ENCODE data around the gene PXT1. TPM values are rescaled to one million over a fixed set of nuclear protein-coding genes. Genes with fewer than 3 reads are reported as not detected.

Gene PXT1
- total and polyA plus RNA-seq, 4 donors, result 0.05 TPM; not detected in 3

DNA sequence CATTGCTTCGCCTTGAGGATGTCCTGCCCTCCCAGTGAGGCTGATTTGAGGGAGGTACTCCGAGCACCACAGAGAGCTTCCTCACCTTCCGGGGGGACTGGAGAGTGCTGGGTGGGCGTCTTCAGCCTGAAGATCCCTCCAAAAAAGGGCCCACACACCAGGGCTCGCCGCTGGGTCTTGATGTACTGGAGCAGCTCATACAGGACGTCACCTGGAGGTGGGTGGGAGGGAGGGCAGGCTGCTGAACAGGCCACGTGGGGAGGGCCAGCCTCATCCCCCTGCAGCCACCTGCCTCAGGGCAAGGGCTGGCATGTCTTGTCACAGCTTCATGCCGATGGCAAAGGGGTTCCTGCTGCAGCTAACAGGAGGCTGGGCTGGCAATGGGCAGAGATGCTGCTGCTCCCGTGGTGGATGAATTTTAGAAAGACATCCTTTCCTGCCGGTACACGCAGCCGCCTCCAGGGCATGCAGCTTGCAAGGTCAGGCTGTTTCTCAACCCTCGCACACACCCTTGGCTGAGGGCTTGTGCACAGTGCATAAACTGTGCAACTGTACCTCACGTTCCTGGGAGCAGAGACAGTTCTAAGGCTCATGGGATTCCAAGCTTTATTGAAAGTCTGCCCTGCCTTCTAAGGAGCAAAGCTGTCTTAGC lies 69.2 kb downstream of the PXT1 start:
- Histone ChIP-seq H3K36me3 (ENCODE audit: control insufficient read depth in 1 of 2, insufficient read depth in 2 of 2, low read length in 1 of 2) (no peaks in the 10 kb centered on the region), H3K4me3 (ENCODE audit: low read length in 2 of 2) (no peak overlapping the region), H3K4me1 (ENCODE audit: control insufficient read depth in 1 of 2, insufficient read depth in 2 of 2, low read length in 2 of 2) (peaks cover 0 to 3% of the 10 kb centered on the region in 2 donors), H3K9me3 (ENCODE audit: control insufficient read depth, low read length) (no peaks in the 10 kb centered on the region), H3K27me3 (ENCODE audit: control insufficient read depth in 1 of 2, insufficient read depth in 2 of 2, low read length in 1 of 2) (no peaks in the 10 kb centered on the region), H3K27ac (ENCODE audit: low read depth in 1 of 2, low read length in 2 of 2) (no peak overlapping the region)
- intact Hi-C loops (cut with DNase I), result no loop called here
- peak in 1 of 2 donors; percentile 67 for DNase-seq
- ATAC-seq (ENCODE audit: low FRiP score), result no peak
- WGBS, 2 donors, result 70 to 81% methylated on average over 15 of the region's 15 CpGs

DNA sequence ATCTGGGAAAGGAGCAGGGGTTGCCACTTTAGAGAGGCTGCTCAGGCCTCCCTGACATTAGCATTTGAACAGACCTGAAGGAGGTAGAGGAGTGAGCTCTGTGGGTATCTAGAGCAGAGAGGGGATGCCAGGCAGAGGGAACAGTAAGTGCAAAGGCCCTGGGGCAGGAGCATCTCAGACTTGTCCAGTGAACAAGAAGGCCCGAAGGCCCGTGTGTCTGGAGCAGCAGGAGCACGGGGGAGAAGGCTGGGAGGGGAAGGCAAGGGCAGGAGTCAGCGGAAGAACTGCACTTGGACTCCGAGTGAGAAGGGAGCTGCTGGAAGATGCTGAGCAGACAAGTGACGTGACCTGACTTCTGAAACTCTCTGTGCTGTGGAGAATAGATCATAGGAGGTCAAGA lies 70.6 kb downstream of the PXT1 start:
- 96 to 98% methylated on average over 6 of the region's 6 CpGs for WGBS, 2 donors
- Histone ChIP-seq H3K27ac (ENCODE audit: low read depth in 1 of 2, low read length in 2 of 2) (no peak overlapping the region), H3K4me3 (ENCODE audit: low read length in 2 of 2) (no peak overlapping the region), H3K4me1 (ENCODE audit: control insufficient read depth in 1 of 2, insufficient read depth in 2 of 2, low read length in 2 of 2) (peaks cover 0 to 3% of the 10 kb centered on the region in 2 donors), H3K9me3 (ENCODE audit: control insufficient read depth, low read length) (no peaks in the 10 kb centered on the region), H3K27me3 (ENCODE audit: control insufficient read depth in 1 of 2, insufficient read depth in 2 of 2, low read length in 1 of 2) (no peaks in the 10 kb centered on the region), H3K36me3 (ENCODE audit: control insufficient read depth in 1 of 2, insufficient read depth in 2 of 2, low read length in 1 of 2) (peaks cover 2 to 4% of the 10 kb centered on the region in 2 donors)
- DNase-seq (peak in 1 of 2 donors; percentile 48), ATAC-seq (ENCODE audit: low FRiP score) (no peak)
- intact Hi-C loops (cut with DNase I), result no loop called here

DNA sequence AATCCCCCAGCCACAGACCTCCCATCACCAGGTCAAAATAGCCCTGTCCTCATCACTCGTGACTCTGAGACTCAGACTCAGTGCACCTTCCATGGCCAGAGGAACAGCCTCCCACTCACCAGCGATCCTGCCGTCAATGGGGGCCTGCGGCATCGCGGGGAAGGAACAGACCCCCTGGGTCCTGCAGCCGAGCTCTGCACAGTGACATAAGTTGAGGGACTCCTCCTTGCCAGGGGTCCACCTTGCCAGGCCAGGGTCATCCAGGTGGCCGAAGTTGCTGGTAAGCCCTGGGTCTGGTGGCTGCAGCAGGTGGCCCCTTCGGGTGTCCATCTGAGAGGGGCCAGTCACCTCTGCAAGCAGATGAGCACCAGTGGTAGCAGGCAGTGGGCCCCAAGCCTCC lies 71.4 kb downstream of the PXT1 start:
- peak in 1 of 2 donors; percentile 62 for DNase-seq
- no peak overlapping the region for H3K27ac ChIP-seq (ENCODE audit: low read depth in 1 of 2, low read length in 2 of 2)
- no peak overlapping the region for H3K4me3 ChIP-seq (ENCODE audit: low read length in 2 of 2)
- WGBS, 2 donors, result 94% methylated on average over 9 of the region's 9 CpGs
- intact Hi-C loops (cut with DNase I), result no loop called here
- no peaks in the 10 kb centered on the region for H3K4me1 ChIP-seq (ENCODE audit: control insufficient read depth in 1 of 2, insufficient read depth in 2 of 2, low read length in 2 of 2)
- ATAC-seq (ENCODE audit: low FRiP score), result no peak
- H3K36me3 ChIP-seq (ENCODE audit: control insufficient read depth in 1 of 2, insufficient read depth in 2 of 2, low read length in 1 of 2), result peaks cover 2 to 4% of the 10 kb centered on the region in 2 donors
- no peaks in the 10 kb centered on the region for H3K27me3 ChIP-seq (ENCODE audit: control insufficient read depth in 1 of 2, insufficient read depth in 2 of 2, low read length in 1 of 2)
- no peaks in the 10 kb centered on the region for H3K9me3 ChIP-seq (ENCODE audit: control insufficient read depth, low read length)

DNA sequence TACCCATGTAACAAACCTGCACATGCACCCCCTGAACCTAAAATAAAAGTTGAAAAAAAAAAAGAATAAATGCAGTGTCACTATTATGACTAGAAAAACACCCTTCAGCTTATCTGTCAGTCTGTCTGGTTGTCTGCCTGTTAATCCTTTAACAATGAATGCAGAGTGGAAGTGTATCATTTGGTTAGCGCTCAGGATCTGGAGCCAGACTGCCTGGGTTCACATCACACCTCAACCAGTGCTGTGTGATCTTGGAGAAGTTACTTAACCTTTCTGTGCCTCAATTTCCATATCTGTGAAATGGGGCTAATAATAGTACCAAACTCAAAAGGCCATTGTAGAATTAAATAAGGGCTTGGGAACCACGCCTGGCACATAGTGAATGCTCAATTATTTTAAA lies 72.0 kb downstream of the PXT1 start:
- ATAC-seq (ENCODE audit: low FRiP score), result no peak
- no peak for DNase-seq
- Histone ChIP-seq H3K36me3 (ENCODE audit: control insufficient read depth in 1 of 2, insufficient read depth in 2 of 2, low read length in 1 of 2) (peaks cover 2 to 4% of the 10 kb centered on the region in 2 donors), H3K9me3 (ENCODE audit: control insufficient read depth, low read length) (no peaks in the 10 kb centered on the region), H3K4me1 (ENCODE audit: control insufficient read depth in 1 of 2, insufficient read depth in 2 of 2, low read length in 2 of 2) (no peaks in the 10 kb centered on the region), H3K4me3 (ENCODE audit: low read length in 2 of 2) (no peak overlapping the region), H3K27ac (ENCODE audit: low read depth in 1 of 2, low read length in 2 of 2) (no peak overlapping the region), H3K27me3 (ENCODE audit: control insufficient read depth in 1 of 2, insufficient read depth in 2 of 2, low read length in 1 of 2) (no peaks in the 10 kb centered on the region)
- 96 to 98% methylated on average over 2 of the region's 2 CpGs for WGBS, 2 donors
- intact Hi-C loops (cut with DNase I), result no loop called here

DNA sequence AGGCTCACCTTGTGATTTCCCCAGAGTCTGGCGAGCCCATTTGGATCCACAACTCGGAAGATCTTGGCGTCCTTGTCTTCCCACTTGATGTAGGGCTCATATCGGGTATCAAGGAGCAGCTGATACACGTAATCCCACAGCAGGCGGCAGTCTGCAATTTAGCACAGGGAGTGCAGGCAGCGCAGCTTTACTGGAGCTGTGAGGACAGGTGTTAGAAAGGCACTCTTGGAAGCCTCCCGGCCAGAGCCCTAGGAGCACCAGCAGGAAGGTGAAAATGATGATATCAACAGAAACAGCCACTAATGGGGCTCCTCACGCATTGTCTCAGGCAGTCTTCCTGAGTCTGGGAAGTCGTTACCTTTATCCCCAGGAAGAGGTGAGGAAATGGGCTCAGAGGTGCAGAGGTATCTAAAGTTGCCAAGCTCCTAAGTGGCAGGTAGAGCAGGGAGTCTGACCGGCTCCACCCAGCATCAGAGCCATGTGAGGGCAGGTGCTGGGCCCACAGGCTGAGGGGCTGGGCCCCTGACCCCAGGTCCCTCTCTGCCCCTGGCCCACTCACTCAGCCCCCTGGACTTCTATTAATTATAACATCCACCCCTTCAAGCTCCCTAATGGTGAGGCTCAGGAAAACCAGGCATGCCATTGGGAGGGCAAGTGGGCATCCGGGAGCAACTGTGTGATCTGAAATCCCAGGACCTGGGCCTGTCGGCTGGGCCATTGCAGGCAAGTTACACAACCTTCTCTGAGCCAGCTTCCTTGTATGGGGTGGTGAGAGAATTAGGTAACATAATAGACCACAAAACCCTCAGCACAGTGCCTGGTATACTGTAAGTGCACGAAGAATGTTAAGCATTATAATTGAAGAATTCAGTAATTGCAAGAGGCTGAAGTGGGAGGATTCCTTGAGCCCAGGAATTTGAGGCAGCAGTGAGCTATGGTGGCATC lies 73.5 kb downstream of the PXT1 start:
- intact Hi-C loops (cut with DNase I), result loop anchor here (5.0 to 10.0 kb wide), 2 partner anchors 154 to 247 kb away; no protein-coding TSS in a partner anchor
- DNase-seq, result peak in 1 of 2 donors; percentile 31
- no peaks in the 10 kb centered on the region for H3K4me1 ChIP-seq (ENCODE audit: control insufficient read depth in 1 of 2, insufficient read depth in 2 of 2, low read length in 2 of 2)
- peaks cover 2 to 4% of the 10 kb centered on the region in 2 donors for H3K36me3 ChIP-seq (ENCODE audit: control insufficient read depth in 1 of 2, insufficient read depth in 2 of 2, low read length in 1 of 2)
- no peaks in the 10 kb centered on the region for H3K27me3 ChIP-seq (ENCODE audit: control insufficient read depth in 1 of 2, insufficient read depth in 2 of 2, low read length in 1 of 2)
- H3K9me3 ChIP-seq (ENCODE audit: control insufficient read depth, low read length), result no peaks in the 10 kb centered on the region
- 91 to 92% methylated on average over 14 of the region's 14 CpGs for WGBS, 2 donors
- H3K4me3 ChIP-seq (ENCODE audit: low read length in 2 of 2), result no peak overlapping the region
- no peak overlapping the region for H3K27ac ChIP-seq (ENCODE audit: low read depth in 1 of 2, low read length in 2 of 2)
- no peak for ATAC-seq (ENCODE audit: low FRiP score)

DNA sequence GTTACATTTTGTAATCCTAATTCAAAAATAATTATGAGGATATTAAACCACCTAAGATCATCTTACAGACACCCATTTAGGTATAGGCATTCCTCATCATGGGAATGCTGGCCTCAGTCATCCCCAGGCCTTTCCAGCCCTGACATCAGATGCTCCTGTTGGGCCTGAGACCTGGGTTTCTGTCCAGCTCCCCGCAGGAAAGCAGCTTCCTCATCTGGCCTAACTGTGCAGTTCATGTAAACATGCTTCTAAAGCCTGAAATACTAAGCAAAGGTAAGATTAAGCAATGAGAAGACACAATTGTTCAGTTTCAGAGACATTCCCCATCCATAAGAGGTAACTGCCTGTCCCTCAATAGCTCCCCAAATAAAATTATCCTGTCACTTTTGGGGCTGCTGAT lies 74.2 kb downstream of the PXT1 start:
- no peaks in the 10 kb centered on the region for H3K4me1 ChIP-seq (ENCODE audit: control insufficient read depth in 1 of 2, insufficient read depth in 2 of 2, low read length in 2 of 2)
- H3K4me3 ChIP-seq (ENCODE audit: low read length in 2 of 2), result no peak overlapping the region
- DNase-seq, result no peak
- WGBS, 2 donors, result 75 to 79% methylated on average over 1 of the region's 1 CpG
- intact Hi-C loops (cut with DNase I), result loop anchor here (5.0 to 10.0 kb wide), 2 partner anchors 154 to 246 kb away; no protein-coding TSS in a partner anchor
- no peaks in the 10 kb centered on the region for H3K27me3 ChIP-seq (ENCODE audit: control insufficient read depth in 1 of 2, insufficient read depth in 2 of 2, low read length in 1 of 2)
- H3K36me3 ChIP-seq (ENCODE audit: control insufficient read depth in 1 of 2, insufficient read depth in 2 of 2, low read length in 1 of 2), result peaks cover 2 to 4% of the 10 kb centered on the region in 2 donors
- no peaks in the 10 kb centered on the region for H3K9me3 ChIP-seq (ENCODE audit: control insufficient read depth, low read length)
- no peak overlapping the region for H3K27ac ChIP-seq (ENCODE audit: low read depth in 1 of 2, low read length in 2 of 2)
- no peak for ATAC-seq (ENCODE audit: low FRiP score)

DNA sequence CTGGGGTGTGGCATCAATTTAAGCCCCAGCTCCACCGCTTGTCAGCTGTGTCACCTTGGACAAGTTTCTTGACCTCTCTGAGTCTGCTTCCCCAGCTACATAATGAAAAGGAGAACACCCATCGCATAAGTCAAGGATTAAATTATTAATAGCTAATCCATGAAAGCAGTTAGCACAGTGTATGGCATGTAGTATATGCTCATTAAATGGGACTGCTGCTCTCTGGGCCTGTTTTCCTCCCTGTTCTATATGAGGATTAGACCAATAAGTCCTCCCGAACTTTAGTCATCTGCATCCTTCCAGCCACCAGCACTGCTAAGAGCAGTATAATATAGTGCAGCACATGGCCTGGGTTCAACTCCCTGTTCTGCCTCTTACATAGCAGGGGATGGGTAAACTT lies 74.9 kb downstream of the PXT1 start:
- intact Hi-C loops (cut with DNase I), result loop anchor here (5.0 to 10.0 kb wide), 2 partner anchors 153 to 245 kb away; no protein-coding TSS in a partner anchor

DNA sequence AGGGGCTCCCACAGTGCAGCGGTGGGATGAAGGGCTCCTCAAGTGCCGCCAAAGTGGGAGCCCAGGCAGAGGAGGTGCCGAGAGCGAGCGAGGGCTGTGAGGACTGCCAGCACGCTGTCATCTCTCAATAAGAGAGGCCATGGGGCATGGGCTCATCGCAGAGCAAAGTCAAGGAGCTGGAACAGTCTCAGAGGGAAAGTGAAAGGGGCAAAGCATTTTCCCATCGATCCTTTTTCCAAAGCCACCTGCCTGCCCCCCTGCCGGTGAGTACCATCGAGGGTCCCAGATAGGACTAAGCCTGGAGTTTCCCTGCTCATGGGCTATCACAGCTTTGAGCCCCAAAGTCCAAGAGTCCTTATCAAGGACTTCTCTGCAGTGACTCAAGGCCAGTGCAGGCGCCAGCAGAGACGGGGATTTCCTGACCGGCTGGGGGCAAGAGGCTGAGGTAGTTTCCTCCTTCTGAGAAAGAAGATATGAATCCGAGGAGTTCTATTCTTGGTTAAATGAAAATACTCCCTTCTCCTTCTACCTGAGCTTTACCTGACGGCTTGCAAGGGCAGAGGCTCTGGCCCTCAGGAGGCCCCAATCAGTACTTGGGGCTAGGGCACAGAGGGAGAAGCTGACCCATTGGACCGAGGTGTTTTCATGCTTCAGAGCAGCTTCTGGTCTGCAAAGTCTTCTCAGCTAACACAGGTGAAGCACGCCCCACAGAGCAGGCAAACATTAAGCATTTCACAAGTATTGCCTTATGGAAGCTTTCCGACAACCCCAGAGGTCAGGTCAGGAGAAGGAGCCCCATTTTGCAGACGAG lies 77.8 kb downstream of the PXT1 start:
- intact Hi-C loops (cut with DNase I), result loop anchor here (5.0 to 10.0 kb wide), 2 partner anchors 150 to 243 kb away; no protein-coding TSS in a partner anchor
- no peaks in the 10 kb centered on the region for H3K27me3 ChIP-seq (ENCODE audit: control insufficient read depth in 1 of 2, insufficient read depth in 2 of 2, low read length in 1 of 2)
- H3K4me1 ChIP-seq (ENCODE audit: control insufficient read depth in 1 of 2, insufficient read depth in 2 of 2, low read length in 2 of 2), result no peaks in the 10 kb centered on the region
- H3K4me3 ChIP-seq (ENCODE audit: low read length in 2 of 2), result no peak overlapping the region
- WGBS, 2 donors, result 79% methylated on average over 17 to 19 of the region's 19 CpGs
- H3K27ac ChIP-seq (ENCODE audit: low read depth in 1 of 2, low read length in 2 of 2), result no peak overlapping the region
- DNase-seq (peak in 1 of 2 donors; percentile 72), ATAC-seq (ENCODE audit: low FRiP score) (no peak)
- H3K9me3 ChIP-seq (ENCODE audit: control insufficient read depth, low read length), result no peaks in the 10 kb centered on the region
- peaks cover 2 to 4% of the 10 kb centered on the region in 2 donors for H3K36me3 ChIP-seq (ENCODE audit: control insufficient read depth in 1 of 2, insufficient read depth in 2 of 2, low read length in 1 of 2)

More for the DNA sequence above, 74.9 kb downstream of the PXT1 start:
- Histone ChIP-seq H3K9me3 (ENCODE audit: control insufficient read depth, low read length) (no peaks in the 10 kb centered on the region), H3K4me3 (ENCODE audit: low read length in 2 of 2) (no peak overlapping the region), H3K27ac (ENCODE audit: low read depth in 1 of 2, low read length in 2 of 2) (no peak overlapping the region), H3K4me1 (ENCODE audit: control insufficient read depth in 1 of 2, insufficient read depth in 2 of 2, low read length in 2 of 2) (no peaks in the 10 kb centered on the region), H3K27me3 (ENCODE audit: control insufficient read depth in 1 of 2, insufficient read depth in 2 of 2, low read length in 1 of 2) (no peaks in the 10 kb centered on the region), H3K36me3 (ENCODE audit: control insufficient read depth in 1 of 2, insufficient read depth in 2 of 2, low read length in 1 of 2) (peaks cover 2 to 4% of the 10 kb centered on the region in 2 donors)
- DNase-seq (peak in 1 of 2 donors; percentile 13), ATAC-seq (ENCODE audit: low FRiP score) (no peak)
- WGBS, 2 donors, result 93 to 97% methylated on average over 3 of the region's 3 CpGs

All from aorta (tissue), 5 donors.